Endothelial cell of umbilical vein (primary cell): ENCODE data around the gene TNS1. TPM values are rescaled to one million over a fixed set of nuclear protein-coding genes. Genes with fewer than 3 reads are reported as not detected.

Experiments
- BruUV-seq: library from RNA; stranded (reverse); fragments of 400-500 nt; replicated peaks from 2 replicates; lab custom pipeline; 2021; lab: Mats Ljungman, UMichigan
- CTCF ChIA-PET: fragments of 300-600, 350-600 bp; sonication (Branson Sonifier 250); formaldehyde crosslinking; loops from one replicate; lab custom pipeline; 2021; ENCODE audit warnings: antibody characterized with exemption, inconsistent platforms; lab: Charles Lee
- POLR2A ChIA-PET: fragments of 300-600, 350-600 bp; sonication (Branson Sonifier 250); formaldehyde crosslinking; loops from one replicate; lab custom pipeline; 2021; ENCODE audit warnings: antibody characterized with exemption, inconsistent platforms; lab: Charles Lee
- DNase-seq: peaks from one replicate; pipeline ENCODE4 v3.0.0-alpha.2; 2011; ENCODE audit warnings: low read depth, low spot score
- FAIRE-seq: peaks from 2 replicates; lab custom pipeline; 2011; peaks lifted over from hg19 to GRCh38; lab: Jason Lieb, UNC
- H2AFZ ChIP-seq: 2 replicates; pipeline ENCODE4 v1.6.0; 2012; ENCODE audit warnings: low read depth, low read length, control low read depth, inconsistent platforms
- H3K27ac ChIP-seq: 2 replicates; pipeline ENCODE4 v1.5.1; 2011; ENCODE audit warnings: low read depth, mild to moderate bottlenecking, control low read depth, low read length, moderate library complexity; ENCODE audit not compliant: insufficient read depth
- H3K27me3 ChIP-seq, 2 experiments: 2 replicates each; pipeline versions ENCODE4 v1.6.0 to v1.6.1; 2011; ENCODE audit warnings: low read length in 2 of 2, mixed read lengths in 1 of 2; ENCODE audit not compliant: control insufficient read depth in 2 of 2, insufficient read depth in 2 of 2
- H3K36me3 ChIP-seq, 2 experiments: 2 replicates in 1 of 2; 3 replicates in 1 of 2; pipeline ENCODE4 v1.5.1; 2011; ENCODE audit warnings: low read length in 2 of 2, mild to moderate bottlenecking in 1 of 2, moderate library complexity in 1 of 2; ENCODE audit not compliant: control insufficient read depth in 2 of 2, insufficient read depth in 2 of 2; ENCODE audit errors: extremely low read depth in 1 of 2
- H3K4me1 ChIP-seq: 3 replicates; pipeline ENCODE4 v1.5.1; 2011; ENCODE audit warnings: mild to moderate bottlenecking, low read length; ENCODE audit not compliant: control insufficient read depth, insufficient read depth; ENCODE audit errors: extremely low read depth
- H3K4me2 ChIP-seq: 2 replicates; pipeline ENCODE4 v1.6.1; 2011; ENCODE audit warnings: low read length, control low read depth, mixed read lengths; ENCODE audit not compliant: insufficient read depth
- H3K4me3 ChIP-seq, 3 experiments: fragments of 200-600 bp in 1 of 3; sonication (generic), shearing (Covaris generic) in 1 of 3; replicated peaks in 1 of 3; 2 replicates each; pipeline ENCODE4 v1.5.1; 2011 to 2016; ENCODE audit warnings: control low read depth in 3 of 3, low read length in 3 of 3, mild to moderate bottlenecking in 2 of 3, inconsistent platforms in 1 of 3, low read depth in 1 of 3, moderate library complexity in 1 of 3; ENCODE audit not compliant: insufficient read depth in 1 of 3
- H3K79me2 ChIP-seq: 2 replicates; pipeline ENCODE4 v1.6.0; 2012; ENCODE audit warnings: low read length, inconsistent platforms; ENCODE audit not compliant: control insufficient read depth, insufficient read depth
- H3K9ac ChIP-seq: replicated peaks from 2 replicates; pipeline ENCODE3; 2011; ENCODE audit warnings: low read length, control low read depth; ENCODE audit not compliant: insufficient read depth; ENCODE audit errors: extremely low read depth
- H3K9me1 ChIP-seq: replicated peaks from 3 replicates; pipeline ENCODE4 v1.6.0; 2011; ENCODE audit warnings: mild to moderate bottlenecking, low read length; ENCODE audit not compliant: control insufficient read depth, insufficient read depth; ENCODE audit errors: extremely low read depth
- H3K9me3 ChIP-seq: replicated peaks from 2 replicates; pipeline ENCODE4 v1.5.1; 2012; ENCODE audit warnings: low read length, inconsistent platforms; ENCODE audit not compliant: control insufficient read depth, insufficient read depth
- H4K20me1 ChIP-seq: replicated peaks from 2 replicates; pipeline ENCODE3; 2011; ENCODE audit warnings: mild to moderate bottlenecking, low read length; ENCODE audit not compliant: control insufficient read depth, insufficient read depth; ENCODE audit errors: extremely low read depth
- EZH2 ChIP-seq: IDR thresholded peaks from 2 replicates; pipeline ENCODE4 v1.6.1; 2012; ENCODE audit warnings: borderline replicate concordance, low read depth, mild to moderate bottlenecking, moderate library complexity, low read length, inconsistent platforms; ENCODE audit not compliant: severe bottlenecking
- FOS ChIP-seq: IDR thresholded peaks from 2 replicates; pipeline ENCODE4 v1.6.1; 2011; ENCODE audit warnings: mild to moderate bottlenecking, low read length, moderate library complexity, borderline replicate concordance; ENCODE audit not compliant: insufficient read depth
- GATA2 ChIP-seq: IDR thresholded peaks from 2 replicates; pipeline ENCODE4 v1.7.0; 2011; ENCODE audit warnings: low read depth, mild to moderate bottlenecking, moderate library complexity, mixed read lengths, low read length; ENCODE audit not compliant: insufficient read length, insufficient read depth
- JUN ChIP-seq: IDR thresholded peaks from 2 replicates; pipeline ENCODE4 v1.6.1; 2011; ENCODE audit warnings: borderline replicate concordance, low read depth; ENCODE audit not compliant: insufficient read length, insufficient read depth
- MAX ChIP-seq: IDR thresholded peaks from 2 replicates; pipeline ENCODE4 v1.6.1; 2011; ENCODE audit not compliant: insufficient read depth, insufficient read length
- MYC ChIP-seq: IDR thresholded peaks from one replicate; pipeline ENCODE4 v1.6.1; 2011; ENCODE audit warnings: mild to moderate bottlenecking, low read depth, low read length
- POLR2A ChIP-seq: IDR thresholded peaks from 2 replicates; pipeline ENCODE4 v1.6.1; 2012; ENCODE audit warnings: low read depth, mild to moderate bottlenecking, control low read depth, low read length
- POLR2AphosphoS5 ChIP-seq: IDR thresholded peaks from 2 replicates; pipeline ENCODE4 v1.6.1; 2012; ENCODE audit warnings: low read depth, mild to moderate bottlenecking, control low read depth, low read length, moderate library complexity; ENCODE audit not compliant: insufficient read depth
- dilution Hi-C: fragments of 300-500 bp; cut with MboI; formaldehyde crosslinking; loops from one replicate; pipeline ENCODE4 v1.15.0; 2019; ENCODE audit warnings: low sequenced_read_pairs; ENCODE audit not compliant: extremely low pct_ligation_motif_present
- intact Hi-C: fragments of 100-400 bp; cut with micrococcal nuclease; formaldehyde crosslinking; loops from one replicate; pipeline ENCODE4 v1.10.0; 2022
- polyA plus RNA-seq, 4 experiments: library from polyadenylated mRNA; depleted of rRNA in 3 of 4; stranded (reverse) in 3 of 4; unstranded in 1 of 4; fragments of >200 nt; gene quantifications; 2 replicates each; pipeline versions ENCODE4 v1.2.1 to v1.2.3, GENCODE V29; 2011 to 2012; ENCODE audit warnings: missing spikeins in 1 of 4
- total RNA-seq: library from RNA; stranded (reverse); gene quantifications from 2 replicates; pipeline ENCODE4 v1.2.3, GENCODE V29; 2021
- TF ChIP-seq, protein P1 (sequence below), 2 donors: IDR thresholded peaks; 1 replicate in 1 of 2; 2 replicates in 1 of 2; pipeline ENCODE4 v1.5.1; 2011; ENCODE audit warnings: low read length in 2 of 2, mild to moderate bottlenecking in 2 of 2, moderate library complexity in 2 of 2, control low read depth in 1 of 2, inconsistent platforms in 1 of 2, low read depth in 1 of 2; ENCODE audit not compliant: insufficient read depth in 1 of 2; ENCODE audit errors: extremely low read depth in 1 of 2

Gene TNS1
- total and polyA plus RNA-seq, 2 donors (not counting 3 experiments of a cell fraction or from before 2014, with no cell fraction given), result 11.0 to 52.1 TPM

GRCh38 chr2:217990791-217991465, 11.9 kb downstream of the TNS1 start:
- Histone ChIP-seq H3K27me3 (no peaks in the 10 kb centered on the region), H2AFZ (no peak overlapping the region), H3K4me1 (peaks cover 33% of the 10 kb centered on the region), H3K4me3 (no peak overlapping the region), H3K27ac (no peak overlapping the region), H3K79me2 (no peaks in the 10 kb centered on the region), H4K20me1 (no peaks in the 10 kb centered on the region), H3K9me3 (no peaks in the 10 kb centered on the region), H3K4me2 (no peak overlapping the region), H3K9ac (no peak overlapping the region), H3K9me1 (no peaks in the 10 kb centered on the region), H3K36me3 (no peaks in the 10 kb centered on the region)
- no peak for FAIRE-seq
- intact Hi-C loops (no loop called here), dilution Hi-C loops (no loop called here)
- no TSS peak for BruUV-seq
- ChIA-PET CTCF (interaction anchor here (0.7 to 6.8 kb wide), 3 partner anchors 102 to 202 kb away, joined by 3 to 196 read pairs (median 60); no protein-coding TSS in a partner anchor), POLR2A (no interaction called here)
- no peak for DNase-seq
- TF ChIP-seq FOS (no peak), EZH2 (no peak)
- TF ChIP-seq, protein P1, sequence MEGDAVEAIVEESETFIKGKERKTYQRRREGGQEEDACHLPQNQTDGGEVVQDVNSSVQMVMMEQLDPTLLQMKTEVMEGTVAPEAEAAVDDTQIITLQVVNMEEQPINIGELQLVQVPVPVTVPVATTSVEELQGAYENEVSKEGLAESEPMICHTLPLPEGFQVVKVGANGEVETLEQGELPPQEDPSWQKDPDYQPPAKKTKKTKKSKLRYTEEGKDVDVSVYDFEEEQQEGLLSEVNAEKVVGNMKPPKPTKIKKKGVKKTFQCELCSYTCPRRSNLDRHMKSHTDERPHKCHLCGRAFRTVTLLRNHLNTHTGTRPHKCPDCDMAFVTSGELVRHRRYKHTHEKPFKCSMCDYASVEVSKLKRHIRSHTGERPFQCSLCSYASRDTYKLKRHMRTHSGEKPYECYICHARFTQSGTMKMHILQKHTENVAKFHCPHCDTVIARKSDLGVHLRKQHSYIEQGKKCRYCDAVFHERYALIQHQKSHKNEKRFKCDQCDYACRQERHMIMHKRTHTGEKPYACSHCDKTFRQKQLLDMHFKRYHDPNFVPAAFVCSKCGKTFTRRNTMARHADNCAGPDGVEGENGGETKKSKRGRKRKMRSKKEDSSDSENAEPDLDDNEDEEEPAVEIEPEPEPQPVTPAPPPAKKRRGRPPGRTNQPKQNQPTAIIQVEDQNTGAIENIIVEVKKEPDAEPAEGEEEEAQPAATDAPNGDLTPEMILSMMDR (IDR thresholded peaks at IDR 0.05; ENCODE audit: extremely low read depth in 1 of 2, insufficient read depth in 1 of 2, low read depth in 1 of 2, low read length in 2 of 2), result no peak

- H2AFZ ChIP-seq, result no peak overlapping the region
- H3K79me2 ChIP-seq, result no peaks in the 10 kb centered on the region
- H3K36me3 ChIP-seq, result no peaks in the 10 kb centered on the region
- FAIRE-seq, result no peak
- BruUV-seq, result no TSS peak
- no peaks in the 10 kb centered on the region for H3K9me1 ChIP-seq
- H3K4me1 ChIP-seq, result peaks cover 32% of the 10 kb centered on the region
- ChIA-PET CTCF (interaction anchor here (0.7 to 6.8 kb wide), 3 partner anchors 101 to 202 kb away, joined by 3 to 196 read pairs (median 60); no protein-coding TSS in a partner anchor), POLR2A (no interaction called here)
- H3K4me2 ChIP-seq, result no peak overlapping the region
- no peak overlapping the region for H3K9ac ChIP-seq
- no peak overlapping the region for H3K4me3 ChIP-seq
- intact Hi-C loops, result no loop called here
- no peak overlapping the region for H3K27ac ChIP-seq
- H3K27me3 ChIP-seq, result no peaks in the 10 kb centered on the region
- dilution Hi-C loops, result no loop called here
- H4K20me1 ChIP-seq, result no peaks in the 10 kb centered on the region
- TF ChIP-seq FOS, result no peak
- no peak for TF ChIP-seq POLR2A
- TF ChIP-seq MAX, result no peak
- TF ChIP-seq POLR2AphosphoS5, result no peak
- no peak for TF ChIP-seq GATA2
- TF ChIP-seq, protein P1 (IDR thresholded peaks at IDR 0.05; ENCODE audit: extremely low read depth in 1 of 2, insufficient read depth in 1 of 2, low read depth in 1 of 2, low read length in 2 of 2), result no peak
- TF ChIP-seq EZH2, result no peak
- no peak for TF ChIP-seq MYC
- TF ChIP-seq JUN, result no peak
- no peak for DNase-seq
- H3K9me3 ChIP-seq, result no peaks in the 10 kb centered on the region
These were observed 12.4 kb downstream of the TNS1 start for GRCh38 chr2:217990389-217990788.
